GM12891 (cell line): ENCODE results near the gene TREM1.

Experiments
- PAX5 ChIP-seq: IDR thresholded peaks from 2 replicates; pipeline ENCODE4 v1.6.1; 2011; ENCODE audit warnings: low read length, moderate library complexity, mild to moderate bottlenecking; ENCODE audit not compliant: insufficient read depth, severe bottlenecking
- POLR2A ChIP-seq: IDR thresholded peaks from 2 replicates; pipeline ENCODE4 v1.6.1; 2011; ENCODE audit warnings: low read depth, low read length, control low read depth
- POLR2AphosphoS5 ChIP-seq: IDR thresholded peaks from 2 replicates; pipeline ENCODE4 v1.6.1; 2011; ENCODE audit warnings: low read depth, low read length, control low read depth
- SPI1 ChIP-seq: IDR thresholded peaks from 2 replicates; pipeline ENCODE4 v1.6.1; 2011; ENCODE audit warnings: low read depth, low read length, control low read depth
- TAF1 ChIP-seq: IDR thresholded peaks from 2 replicates; pipeline ENCODE4 v1.6.1; 2011; ENCODE audit warnings: low read depth, low read length, control low read depth

DNA sequence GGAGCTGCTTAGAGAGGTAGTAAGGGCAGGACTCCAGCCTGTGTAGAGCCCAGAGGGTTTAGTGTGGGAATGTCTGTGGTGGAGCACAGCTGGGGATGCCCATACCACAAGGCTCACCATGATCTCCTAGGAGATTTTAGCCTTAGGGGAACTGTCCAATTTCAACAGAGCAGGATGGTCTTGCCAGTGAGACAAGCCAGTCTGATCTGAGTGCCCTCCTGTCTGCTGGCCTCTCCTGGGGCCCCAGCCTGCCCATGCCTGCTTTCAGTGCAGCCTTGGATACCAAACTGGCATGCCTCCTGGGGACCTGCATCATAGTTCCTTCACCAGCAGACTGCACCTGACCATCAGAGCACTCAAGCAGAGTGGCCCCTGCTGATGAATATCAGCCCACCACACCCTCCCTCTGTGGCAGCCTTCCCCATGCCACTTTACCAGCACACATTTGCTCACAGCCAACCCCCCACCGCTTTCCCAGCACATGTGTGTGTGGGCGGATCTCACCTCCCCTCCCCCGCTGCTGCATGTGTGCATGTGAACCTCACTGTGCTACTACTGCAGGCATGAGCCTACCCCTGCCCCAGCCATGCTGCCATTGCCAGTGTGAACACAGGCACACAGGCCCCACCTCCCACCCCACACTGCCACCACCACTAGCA lies 7.9 kb upstream of the TREM1 start:
- TF ChIP-seq TAF1 (no peak), POLR2A (no peak), POLR2AphosphoS5 (no peak), PAX5 (no peak), SPI1 (no peak)
